ELF-1 (cell line): ENCODE results near the gene MC1R.
"Not testable (repeated sequence)": the region's sequence is repeated elsewhere in the genome, so short reads cannot be mapped to it uniquely, and the experiment has no call there.

Experiments used
- DNase-seq: peaks from one replicate; pipeline ENCODE4 v3.0.0-alpha.2; 2016; ENCODE audit warnings: low read depth, low spot score

MC1R gene

GRCh38 chr16:89934611-89935553 is 16.2 kb downstream of the MC1R start:
- no peak for DNase-seq

- not testable (repeated sequence) for DNase-seq
These were observed 17.0 kb downstream of the MC1R start for GRCh38 chr16:89935620-89936019.

GRCh38 chr16:89936034-89936433 is 17.4 kb downstream of the MC1R start:
- DNase-seq: no peak

GRCh38 chr16:89936508-89936907 is 17.8 kb downstream of the MC1R start:
- no peak for DNase-seq

GRCh38 chr16:89936981-89937380 is 18.3 kb downstream of the MC1R start:
- no peak for DNase-seq

GRCh38 chr16:89938175-89938885 is 19.7 kb downstream of the MC1R start:
- no peak for DNase-seq

GRCh38 chr16:89944773-89945172 is 26.1 kb downstream of the MC1R start:
- DNase-seq: no peak

GRCh38 chr16:89945654-89946053 is 27.0 kb downstream of the MC1R start:
- DNase-seq: peak; percentile 53

- no peak for DNase-seq
These were observed 27.9 kb downstream of the MC1R start for GRCh38 chr16:89946515-89946914.

GRCh38 chr16:89949121-89949742 is 30.6 kb downstream of the MC1R start:
- DNase-seq: no peak

- no peak for DNase-seq
These were observed 31.1 kb downstream of the MC1R start for GRCh38 chr16:89949756-89950155.

GRCh38 chr16:89951509-89951908 is 32.8 kb downstream of the MC1R start:
- no peak for DNase-seq

GRCh38 chr16:89952049-89952448 is 33.4 kb downstream of the MC1R start:
- no peak for DNase-seq

- no peak for DNase-seq
These were observed 33.9 kb downstream of the MC1R start for GRCh38 chr16:89952551-89952950.

GRCh38 chr16:89953671-89954406 is 35.2 kb downstream of the MC1R start:
- no peak for DNase-seq

- DNase-seq: no peak
These were observed 35.8 kb downstream of the MC1R start for GRCh38 chr16:89954462-89954861.

GRCh38 chr16:89955001-89955685 is 36.5 kb downstream of the MC1R start:
- DNase-seq: no peak

GRCh38 chr16:89956505-89957215 is 38.0 kb downstream of the MC1R start:
- DNase-seq: no peak

- DNase-seq: no peak
These were observed 38.6 kb downstream of the MC1R start for GRCh38 chr16:89957216-89957785.

GRCh38 chr16:89958068-89958467 is 39.4 kb downstream of the MC1R start:
- DNase-seq: peak; percentile 83
